Activated effector memory CD4-positive, alpha-beta T cell treated with Interleukin-2 at 50 U/mL for 16 hours (primary cell): ENCODE data around the gene BCOR.

Source experiments
- DNase-seq: peaks from one replicate; pipeline ENCODE4 v3.0.0-alpha.2; 2020

Gene BCOR

GRCh38 chrX:40015693-40016092 is 82.1 kb downstream of the BCOR start:
- no peak for DNase-seq

DNA sequence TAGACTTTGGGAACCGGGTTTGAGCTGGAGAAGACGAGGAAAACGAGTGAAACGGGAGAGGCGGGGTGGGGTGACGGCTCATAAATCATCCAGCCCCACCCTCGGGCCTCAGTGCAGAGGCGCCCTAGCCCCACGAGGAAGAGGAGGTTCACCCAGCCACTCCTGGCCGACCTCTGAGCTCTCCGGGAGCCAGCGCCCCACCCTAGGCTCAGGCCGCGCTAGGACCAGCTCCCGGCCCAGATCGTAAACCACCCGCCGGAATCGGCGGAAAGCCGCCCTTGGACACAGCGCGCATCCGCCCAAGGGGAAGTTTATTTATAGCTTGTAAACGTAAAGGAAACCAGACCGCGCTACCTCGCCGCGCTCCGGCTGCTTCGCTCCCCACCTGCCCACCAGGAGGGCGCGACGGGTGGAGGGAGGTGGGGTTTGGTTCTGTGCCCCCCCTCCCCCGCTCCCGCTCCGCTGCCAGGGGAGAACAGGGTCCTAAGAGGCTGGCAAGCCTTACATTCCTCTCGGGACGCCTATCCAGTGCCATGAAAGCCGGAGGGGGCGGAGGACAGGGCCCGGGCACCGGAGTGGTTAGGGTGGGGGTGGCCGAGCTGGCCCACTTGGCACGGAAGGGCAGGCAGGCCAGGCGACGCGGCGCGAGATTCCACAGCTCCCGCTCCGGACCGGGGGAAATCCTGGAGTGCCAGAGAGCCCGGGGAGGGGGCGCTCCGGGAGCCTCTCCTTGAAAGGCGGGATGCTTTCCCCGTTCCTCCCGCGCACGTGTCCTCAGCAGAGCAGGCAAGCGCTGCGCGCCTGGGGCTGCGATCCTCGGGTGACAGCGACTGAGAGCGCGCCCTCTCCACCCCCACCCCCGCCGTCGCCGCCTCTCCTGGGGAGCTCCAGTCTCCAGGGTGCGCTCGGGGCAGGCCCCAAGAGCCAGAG is 84.2 kb downstream of the BCOR start:
- no peak for DNase-seq

- DNase-seq, result no peak
Observed at GRCh38 chrX:40012868-40013265, 84.9 kb downstream of the BCOR start.

DNA sequence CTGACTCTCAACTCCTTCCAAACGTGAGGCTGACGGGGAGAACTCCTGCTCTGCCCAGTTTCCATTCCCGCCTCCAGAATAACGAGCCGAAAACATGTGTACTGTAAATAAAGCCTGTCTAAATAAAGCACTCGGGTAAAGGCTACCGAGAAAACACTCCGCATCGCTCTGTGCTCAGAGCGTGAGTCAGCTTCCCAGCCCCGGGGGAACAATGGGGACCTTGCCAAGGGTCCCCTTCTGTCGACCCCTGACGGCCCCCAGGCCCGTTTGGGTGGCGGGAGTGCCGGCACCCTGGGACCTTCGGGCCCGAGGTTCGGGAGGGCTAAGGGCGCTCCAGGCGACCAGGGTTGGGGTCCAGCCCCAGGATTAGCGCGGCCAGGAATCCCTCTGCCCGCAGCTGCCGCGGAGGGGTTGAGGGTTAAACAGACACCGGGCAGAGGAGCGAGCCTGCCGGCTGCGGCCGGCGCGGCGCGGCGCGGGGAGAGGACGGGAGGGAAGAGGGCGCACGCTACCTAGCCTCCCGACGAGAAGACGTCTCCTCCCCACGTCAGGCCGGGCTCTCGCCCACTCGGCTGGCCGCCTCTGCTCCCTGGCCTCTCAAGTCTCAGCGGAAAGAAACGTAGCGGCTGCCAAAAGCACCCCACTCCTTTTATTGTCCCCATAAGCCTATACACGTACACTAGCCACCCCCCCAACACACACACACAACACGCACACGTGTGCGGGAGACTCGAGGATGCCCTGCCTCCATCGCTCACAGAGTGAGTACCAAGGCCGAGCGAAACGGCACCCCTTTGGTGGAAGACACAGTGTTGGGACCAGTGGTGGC is 85.5 kb downstream of the BCOR start:
- no peak for DNase-seq

- no peak for DNase-seq
Observed at GRCh38 chrX:40011322-40012038, 86.3 kb downstream of the BCOR start.

- DNase-seq, result no peak
Observed at GRCh38 chrX:40010550-40011321, 87.0 kb downstream of the BCOR start.

DNA sequence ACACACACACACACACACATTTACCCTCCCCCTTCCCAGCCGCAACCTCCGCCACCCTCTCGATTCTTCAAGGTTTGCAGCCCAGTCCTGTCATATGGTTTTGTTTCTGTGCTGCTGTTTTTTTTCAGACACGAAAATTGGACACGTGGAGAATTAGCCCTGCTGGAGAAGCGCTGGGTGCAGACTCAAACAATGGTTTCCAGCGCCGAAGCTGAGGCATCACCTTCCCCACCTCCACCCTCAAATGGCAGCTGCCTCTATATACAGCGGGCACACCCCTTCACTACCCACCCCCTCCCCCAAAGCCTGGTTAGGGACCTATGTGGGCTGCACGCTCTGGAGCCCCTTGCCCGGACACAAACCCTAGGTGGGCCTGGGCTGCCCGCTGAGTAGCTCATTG is 87.9 kb downstream of the BCOR start:
- DNase-seq, result no peak

- no peak for DNase-seq
Observed at GRCh38 chrX:40009462-40009851, 88.3 kb downstream of the BCOR start.

DNA sequence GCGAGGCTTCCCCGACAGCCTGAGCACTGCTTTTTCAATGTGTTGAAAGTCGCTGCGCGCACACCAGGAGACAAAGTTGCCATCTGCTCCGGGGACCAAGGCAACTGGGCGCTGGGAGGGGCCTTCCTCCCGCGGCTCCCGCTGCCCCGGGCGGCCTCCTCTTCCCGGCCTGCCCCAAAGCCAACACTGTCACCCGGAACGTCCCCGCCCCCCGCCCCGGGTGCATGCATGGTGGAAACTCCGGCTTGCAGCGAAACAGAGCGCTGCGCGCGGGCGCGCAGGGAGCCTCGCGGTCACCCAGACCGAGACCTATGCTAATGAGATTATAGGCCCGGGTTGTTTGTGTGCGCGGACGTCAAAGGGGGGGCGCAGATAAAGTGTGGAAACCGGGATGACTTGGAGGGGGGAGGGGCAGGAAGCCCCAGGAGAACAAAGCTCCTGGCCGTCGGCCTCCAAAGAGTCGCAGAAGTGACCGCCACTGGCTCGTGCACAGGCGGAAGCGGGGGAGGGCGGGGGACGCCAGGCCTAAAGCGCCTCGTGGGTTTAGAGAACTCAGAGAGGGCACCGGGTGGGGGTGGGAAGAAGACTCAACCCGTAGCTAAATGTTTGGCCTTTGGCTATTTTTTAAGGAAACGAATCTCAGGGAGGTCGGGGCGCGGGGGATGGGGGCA is 88.8 kb downstream of the BCOR start:
- DNase-seq, result no peak

DNA sequence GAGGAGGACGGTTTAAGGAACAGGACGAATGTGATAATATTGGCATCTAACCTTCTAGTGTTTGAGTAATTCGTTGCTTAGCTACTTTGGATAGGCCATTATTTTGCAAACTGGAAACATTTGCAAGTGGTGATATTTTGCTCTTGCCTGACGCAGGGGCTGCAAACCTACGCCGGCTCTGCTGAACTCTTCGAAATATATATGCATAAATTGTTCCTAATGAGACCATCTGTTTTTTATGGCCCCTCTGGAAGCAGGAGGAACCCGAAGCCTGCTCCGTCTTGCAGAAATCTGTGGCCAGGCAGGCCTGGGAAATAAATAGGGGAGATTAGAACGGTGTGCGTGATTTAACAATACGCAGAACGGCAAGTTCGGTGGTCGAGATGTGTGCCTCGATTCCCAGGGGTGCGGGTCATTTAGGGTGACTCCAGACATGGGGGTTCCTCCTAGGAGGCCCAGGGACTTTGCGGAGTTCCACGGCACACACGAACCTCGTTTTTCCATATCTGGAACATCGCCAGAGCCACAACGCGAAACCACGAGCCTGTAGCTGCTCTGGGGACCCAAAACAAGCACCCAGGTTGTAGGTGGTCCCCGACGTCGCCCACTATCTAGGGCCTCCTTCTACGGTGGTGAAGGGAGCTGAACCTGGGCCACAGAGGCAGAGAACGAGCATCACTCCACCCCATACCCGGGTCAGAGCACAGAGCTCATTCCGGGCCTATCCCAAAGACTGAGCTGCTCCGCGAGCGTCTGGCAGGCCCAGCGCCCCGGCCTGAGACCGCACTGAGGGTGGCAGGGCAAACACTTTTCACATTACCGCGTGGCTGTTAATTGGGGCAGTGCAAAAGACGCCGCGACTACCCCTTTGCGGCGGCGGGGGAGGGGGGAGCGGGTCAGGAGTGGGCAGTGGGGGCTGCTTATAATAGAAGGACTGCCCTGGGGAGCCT is 89.7 kb downstream of the BCOR start:
- no peak for DNase-seq

GRCh38 chrX:40007131-40007755 is 90.5 kb downstream of the BCOR start:
- DNase-seq, result no peak

DNA sequence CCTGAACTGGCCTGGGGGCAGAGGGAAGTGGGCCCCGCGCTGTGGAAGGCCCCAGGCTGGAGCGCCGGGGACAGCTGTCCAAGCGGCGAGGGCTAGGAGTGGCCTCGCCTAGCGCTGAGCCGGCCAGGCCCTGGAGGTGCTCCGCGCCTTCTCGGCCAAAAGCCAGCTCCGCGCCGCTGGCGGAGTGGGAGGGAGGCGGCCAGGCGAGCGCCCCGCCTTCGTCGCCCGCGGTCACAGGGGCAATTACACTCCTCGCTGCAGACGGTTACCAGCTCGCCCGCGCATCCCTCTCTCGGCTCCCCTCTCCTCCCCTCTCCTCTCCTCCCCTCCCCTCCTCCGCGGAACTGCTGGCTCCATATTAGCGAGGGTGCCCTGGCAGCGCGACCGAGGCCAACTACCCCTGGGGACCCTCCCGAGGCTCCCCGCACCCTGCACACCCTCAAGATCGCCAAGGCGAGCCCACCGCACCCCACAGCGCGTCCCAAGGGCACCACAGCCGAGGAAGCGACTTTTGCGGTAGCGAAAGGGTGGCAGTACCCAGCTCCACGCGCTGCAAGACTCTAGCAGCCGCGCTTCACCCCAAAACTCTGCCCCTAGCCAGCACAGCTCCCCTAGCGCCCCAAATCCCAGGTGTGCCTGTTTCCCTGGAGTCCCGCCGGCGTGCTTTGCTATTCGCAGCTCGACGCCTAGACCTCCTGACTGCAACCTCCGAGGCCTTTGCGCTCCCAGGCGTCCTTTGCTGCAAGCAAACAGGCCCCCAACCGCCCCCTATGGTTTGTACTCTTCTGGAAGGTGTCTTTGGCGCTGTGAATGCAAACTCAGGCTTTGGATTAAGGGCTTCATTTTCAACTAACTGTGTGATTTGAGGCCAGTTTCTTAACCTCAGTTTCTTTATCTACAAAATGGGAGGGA is 91.4 kb downstream of the BCOR start:
- DNase-seq, result no peak

GRCh38 chrX:40005292-40006011 is 92.3 kb downstream of the BCOR start:
- no peak for DNase-seq

GRCh38 chrX:40004921-40005291 is 92.9 kb downstream of the BCOR start:
- DNase-seq, result no peak

DNA sequence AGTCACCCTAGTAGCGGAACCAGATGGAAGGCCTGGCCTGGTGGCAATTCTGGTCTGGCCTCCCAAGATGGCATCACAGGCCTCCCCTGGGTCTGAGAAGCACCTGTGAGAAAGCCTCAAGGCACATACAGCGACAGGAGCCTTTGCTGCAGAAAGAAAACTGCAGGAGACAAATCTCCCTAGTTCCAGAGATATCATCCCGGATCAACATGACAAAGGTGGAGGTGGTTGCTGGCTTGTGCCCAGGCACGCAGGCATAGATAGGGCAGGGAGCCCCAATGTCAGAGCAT is 93.6 kb downstream of the BCOR start:
- DNase-seq, result no peak

- no peak for DNase-seq
Observed at GRCh38 chrX:40003428-40004245, 94.1 kb downstream of the BCOR start.

GRCh38 chrX:40003071-40003427 is 94.7 kb downstream of the BCOR start:
- no peak for DNase-seq
